HepG2 (cell line): Measurements from ENCODE around the gene CCT3. TPM values are rescaled to one million over a fixed set of nuclear protein-coding genes. Genes with fewer than 3 reads are reported as not detected.

Experiments used
- E2F1 ChIP-seq: sonication (generic); formaldehyde crosslinking; IDR thresholded peaks from 2 replicates; pipeline ENCODE4 v1.5.0; 2020; ENCODE audit warnings: missing genetic modification reagents
- HIC2 ChIP-seq: sonication (generic); formaldehyde crosslinking; IDR thresholded peaks from 2 replicates; pipeline ENCODE4 v1.9.0; 2022; ENCODE audit warnings: low read depth, missing genetic modification reagents
- ISL2 ChIP-seq: sonication (generic); formaldehyde crosslinking; IDR thresholded peaks from 2 replicates; pipeline ENCODE4 v1.5.0; 2020; ENCODE audit warnings: missing genetic modification reagents
- NRL ChIP-seq: sonication (generic); formaldehyde crosslinking; IDR thresholded peaks from 2 replicates; pipeline ENCODE4 v1.5.0; 2020; ENCODE audit warnings: missing genetic modification reagents, mild to moderate bottlenecking, moderate library complexity, borderline replicate concordance
- ZNF574 ChIP-seq: sonication (generic); formaldehyde crosslinking; IDR thresholded peaks from 2 replicates; pipeline ENCODE4 v1.4.0; 2020; ENCODE audit warnings: missing genetic modification reagents
- polyA plus RNA-seq, 8 experiments: library from polyadenylated mRNA; depleted of rRNA in 3 of 8; stranded (reverse) in 7 of 8; unstranded in 1 of 8; fragments of >200 nt; fragmentation: Illumina TruSeq in 4 of 8; extraction: Trizol in 4 of 8; gene quantifications; 2 replicates each; pipeline versions ENCODE4 v1.2.1 to v1.2.3, GENCODE V29; 2011 to 2016; ENCODE audit warnings: low read depth in 4 of 8, missing spikeins in 1 of 8, mixed read lengths in 1 of 8; ENCODE audit not compliant: insufficient read depth in 1 of 8
- total RNA-seq, 5 experiments: library from RNA; depleted of rRNA; stranded (reverse); fragments of >200 nt; fragmentation: Illumina TruSeq; extraction: Trizol; gene quantifications; 2 replicates each; pipeline ENCODE4 v1.2.3, GENCODE V29; 2016; ENCODE audit warnings: low read depth in 1 of 5
- TF ChIP-seq, protein P1 (sequence below): sonication (generic); formaldehyde crosslinking; IDR thresholded peaks from 2 replicates; pipeline ENCODE4 v1.4.0; 2020; ENCODE audit warnings: mild to moderate bottlenecking, missing genetic modification reagents
- TF ChIP-seq, protein P2 (sequence below): sonication (generic); formaldehyde crosslinking; IDR thresholded peaks from 2 replicates; pipeline ENCODE4 v1.5.1; 2020; ENCODE audit warnings: missing genetic modification reagents, mild to moderate bottlenecking, borderline replicate concordance

CCT3 gene
- total and polyA plus RNA-seq, 2 of the 13 experiments (the other 11 are each of a cell fraction or from before 2014, with no cell fraction given) = 319 to 615 TPM

DNA sequence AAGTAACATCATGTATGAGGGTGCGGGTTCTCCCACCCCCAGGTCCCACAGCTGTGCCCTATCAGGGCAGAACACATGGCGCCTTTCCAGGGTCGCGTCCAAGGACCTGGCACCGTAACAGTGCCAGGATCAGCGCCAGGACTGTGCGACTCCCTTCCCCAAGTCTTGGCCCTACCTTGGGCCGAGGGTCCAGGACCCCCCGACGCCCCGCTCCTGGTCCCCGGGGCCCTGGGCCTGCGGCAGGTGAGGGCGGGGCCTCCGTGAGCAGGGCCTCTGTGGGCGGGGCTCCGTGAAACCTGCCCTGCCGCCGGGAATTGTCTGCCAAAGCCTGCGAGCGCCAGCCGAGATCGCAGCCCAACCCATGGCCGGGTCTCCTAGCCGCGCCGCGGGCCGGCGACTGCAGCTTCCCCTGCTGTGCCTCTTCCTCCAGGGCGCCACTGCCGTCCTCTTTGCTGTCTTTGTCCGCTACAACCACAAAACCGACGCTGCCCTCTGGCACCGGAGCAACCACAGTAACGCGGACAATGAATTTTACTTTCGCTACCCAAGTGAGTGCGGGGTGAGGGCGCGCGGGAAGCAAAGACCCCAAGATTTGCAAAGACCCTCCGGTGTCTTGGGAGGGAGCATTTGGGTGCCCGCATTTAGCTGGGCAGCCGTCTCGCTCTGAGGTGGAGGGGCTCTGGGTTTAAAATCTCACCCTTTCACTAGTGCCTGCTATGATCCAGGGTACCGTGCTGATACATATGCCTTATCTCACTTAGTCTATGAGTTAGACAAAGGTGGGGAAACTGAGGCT, 31.0 kb upstream of the CCT3 start, which contains the start of gene RHBG (continued):
- TF ChIP-seq, protein P1, sequence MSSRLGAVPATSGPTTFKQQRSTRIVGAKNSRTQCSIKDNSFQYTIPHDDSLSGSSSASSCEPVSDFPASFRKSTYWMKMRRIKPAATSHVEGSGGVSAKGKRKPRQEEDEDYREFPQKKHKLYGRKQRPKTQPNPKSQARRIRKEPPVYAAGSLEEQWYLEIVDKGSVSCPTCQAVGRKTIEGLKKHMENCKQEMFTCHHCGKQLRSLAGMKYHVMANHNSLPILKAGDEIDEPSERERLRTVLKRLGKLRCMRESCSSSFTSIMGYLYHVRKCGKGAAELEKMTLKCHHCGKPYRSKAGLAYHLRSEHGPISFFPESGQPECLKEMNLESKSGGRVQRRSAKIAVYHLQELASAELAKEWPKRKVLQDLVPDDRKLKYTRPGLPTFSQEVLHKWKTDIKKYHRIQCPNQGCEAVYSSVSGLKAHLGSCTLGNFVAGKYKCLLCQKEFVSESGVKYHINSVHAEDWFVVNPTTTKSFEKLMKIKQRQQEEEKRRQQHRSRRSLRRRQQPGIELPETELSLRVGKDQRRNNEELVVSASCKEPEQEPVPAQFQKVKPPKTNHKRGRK = no peak
- TF ChIP-seq ZNF574 (CRISPR knock-in tag) (peak; percentile 50; the same call in 1 of the 2 replicates), NRL (CRISPR knock-in tag) (peak; percentile 62; the same call in 1 of the 2 replicates), ISL2 (CRISPR knock-in tag) (peak; percentile 51; the same call in 1 of the 2 replicates), HIC2 (CRISPR knock-in tag) (0 out of 2 replicates have a peak, but pooled peaks have one; percentile 49), E2F1 (no peak; the same call in 1 of the 2 replicates)
- TF ChIP-seq, protein P2, sequence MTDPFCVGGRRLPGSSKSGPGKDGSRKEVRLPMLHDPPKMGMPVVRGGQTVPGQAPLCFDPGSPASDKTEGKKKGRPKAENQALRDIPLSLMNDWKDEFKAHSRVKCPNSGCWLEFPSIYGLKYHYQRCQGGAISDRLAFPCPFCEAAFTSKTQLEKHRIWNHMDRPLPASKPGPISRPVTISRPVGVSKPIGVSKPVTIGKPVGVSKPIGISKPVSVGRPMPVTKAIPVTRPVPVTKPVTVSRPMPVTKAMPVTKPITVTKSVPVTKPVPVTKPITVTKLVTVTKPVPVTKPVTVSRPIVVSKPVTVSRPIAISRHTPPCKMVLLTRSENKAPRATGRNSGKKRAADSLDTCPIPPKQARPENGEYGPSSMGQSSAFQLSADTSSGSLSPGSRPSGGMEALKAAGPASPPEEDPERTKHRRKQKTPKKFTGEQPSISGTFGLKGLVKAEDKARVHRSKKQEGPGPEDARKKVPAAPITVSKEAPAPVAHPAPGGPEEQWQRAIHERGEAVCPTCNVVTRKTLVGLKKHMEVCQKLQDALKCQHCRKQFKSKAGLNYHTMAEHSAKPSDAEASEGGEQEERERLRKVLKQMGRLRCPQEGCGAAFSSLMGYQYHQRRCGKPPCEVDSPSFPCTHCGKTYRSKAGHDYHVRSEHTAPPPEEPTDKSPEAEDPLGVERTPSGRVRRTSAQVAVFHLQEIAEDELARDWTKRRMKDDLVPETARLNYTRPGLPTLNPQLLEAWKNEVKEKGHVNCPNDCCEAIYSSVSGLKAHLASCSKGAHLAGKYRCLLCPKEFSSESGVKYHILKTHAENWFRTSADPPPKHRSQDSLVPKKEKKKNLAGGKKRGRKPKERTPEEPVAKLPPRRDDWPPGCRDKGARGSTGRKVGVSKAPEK (CRISPR knock-in tag) = peak; percentile 73; the same call in 1 of the 2 replicates
